GM12891 (cell line): ENCODE results near the gene TMEM132D.

Source experiments
- PAX5 ChIP-seq: IDR thresholded peaks from 2 replicates; pipeline ENCODE4 v1.6.1; 2011; ENCODE audit warnings: low read length, moderate library complexity, mild to moderate bottlenecking; ENCODE audit not compliant: insufficient read depth, severe bottlenecking
- POLR2A ChIP-seq: IDR thresholded peaks from 2 replicates; pipeline ENCODE4 v1.6.1; 2011; ENCODE audit warnings: low read depth, low read length, control low read depth
- POLR2AphosphoS5 ChIP-seq: IDR thresholded peaks from 2 replicates; pipeline ENCODE4 v1.6.1; 2011; ENCODE audit warnings: low read depth, low read length, control low read depth
- POU2F2 ChIP-seq: IDR thresholded peaks from 2 replicates; pipeline ENCODE4 v1.6.1; 2011; ENCODE audit warnings: low read depth, mild to moderate bottlenecking, control low read depth, low read length, moderate library complexity
- SPI1 ChIP-seq: IDR thresholded peaks from 2 replicates; pipeline ENCODE4 v1.6.1; 2011; ENCODE audit warnings: low read depth, low read length, control low read depth
- TAF1 ChIP-seq: IDR thresholded peaks from 2 replicates; pipeline ENCODE4 v1.6.1; 2011; ENCODE audit warnings: low read depth, low read length, control low read depth

DNA sequence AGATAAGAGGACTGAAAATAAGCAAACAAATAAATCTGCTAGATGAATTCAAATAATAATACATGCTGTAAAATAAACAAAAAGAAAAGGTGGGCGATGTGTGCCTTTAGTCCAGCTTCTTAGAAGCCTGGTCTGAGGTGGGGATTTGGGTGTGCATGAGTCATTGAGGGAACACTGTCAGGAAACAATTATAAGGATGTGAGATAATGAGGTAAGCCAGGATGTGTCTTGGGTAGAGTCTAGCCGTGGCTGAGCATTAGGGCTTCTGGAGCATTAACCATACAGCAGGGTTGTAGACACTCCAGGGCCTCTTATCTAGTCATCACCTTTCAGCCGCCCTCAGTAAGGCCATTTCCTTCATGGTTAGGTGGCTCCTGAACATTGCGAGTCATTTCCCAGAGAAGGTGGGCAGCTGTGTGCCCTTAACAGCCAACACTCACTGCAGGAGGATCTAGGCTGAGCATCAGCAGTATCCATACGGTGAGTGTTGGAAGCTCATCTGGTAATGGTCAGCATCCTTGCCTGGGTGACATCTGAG lies 645.0 kb downstream of the TMEM132D start:
- no peak for TF ChIP-seq POLR2A
- TF ChIP-seq POLR2AphosphoS5 = no peak
- TF ChIP-seq TAF1 = no peak
- no peak for TF ChIP-seq PAX5
- TF ChIP-seq SPI1 = no peak
- TF ChIP-seq POU2F2 = no peak
